Measurements from ENCODE around the gene STYXL2.

Gene STYXL2

GRCh38 chr1:167104256-167104633 is 10.4 kb downstream of the STYXL2 start:
- TF ChIP-seq YY1 (IDR thresholded peaks at IDR 0.05; ENCODE audit: low read depth) (no peak), TEAD4 (IDR thresholded peaks at IDR 0.05) (no peak), FOXM1 (IDR thresholded peaks at IDR 0.05; ENCODE audit: borderline replicate concordance, low read depth) (no peak), USF1 (IDR thresholded peaks at IDR 0.05) (no peak), NFIC (IDR thresholded peaks at IDR 0.05) (no peak), ZBTB7A (IDR thresholded peaks at IDR 0.05; ENCODE audit: low read depth) (no peak), CREB1 (IDR thresholded peaks at IDR 0.05; ENCODE audit: low read depth) (no peak), TAF1 (IDR thresholded peaks at IDR 0.05; ENCODE audit: low read depth) (no peak), CEBPB (IDR thresholded peaks at IDR 0.05) (no peak), MAX (IDR thresholded peaks at IDR 0.05) (no peak), EP300 (IDR thresholded peaks at IDR 0.05; ENCODE audit: borderline replicate concordance) (no peak), EGR1 (IDR thresholded peaks at IDR 0.05) (no peak), TCF12 (IDR thresholded peaks at IDR 0.05; ENCODE audit: low read depth) (no peak), REST (IDR thresholded peaks at IDR 0.05; ENCODE audit: low read depth) (no peak), RAD21 (IDR thresholded peaks at IDR 0.05; ENCODE audit: low read depth) (no peak)

GRCh38 chr1:167105271-167106118 is 11.6 kb downstream of the STYXL2 start:
- TF ChIP-seq MAX (IDR thresholded peaks at IDR 0.05) (no peak), YY1 (IDR thresholded peaks at IDR 0.05; ENCODE audit: low read depth) (no peak), EP300 (IDR thresholded peaks at IDR 0.05; ENCODE audit: borderline replicate concordance) (no peak), CREB1 (IDR thresholded peaks at IDR 0.05; ENCODE audit: low read depth) (no peak), TEAD4 (IDR thresholded peaks at IDR 0.05) (no peak), FOXM1 (IDR thresholded peaks at IDR 0.05; ENCODE audit: borderline replicate concordance, low read depth) (no peak), TAF1 (IDR thresholded peaks at IDR 0.05; ENCODE audit: low read depth) (no peak), CEBPB (IDR thresholded peaks at IDR 0.05) (no peak), NFIC (IDR thresholded peaks at IDR 0.05) (no peak), ZBTB7A (IDR thresholded peaks at IDR 0.05; ENCODE audit: low read depth) (no peak), TCF12 (IDR thresholded peaks at IDR 0.05; ENCODE audit: low read depth) (no peak), USF1 (IDR thresholded peaks at IDR 0.05) (no peak), RAD21 (IDR thresholded peaks at IDR 0.05; ENCODE audit: low read depth) (no peak), EGR1 (IDR thresholded peaks at IDR 0.05) (no peak), REST (IDR thresholded peaks at IDR 0.05; ENCODE audit: low read depth) (no peak)

GRCh38 chr1:167106119-167106461 is 12.2 kb downstream of the STYXL2 start:
- TF ChIP-seq ZBTB7A (IDR thresholded peaks at IDR 0.05; ENCODE audit: low read depth): no peak
- TF ChIP-seq EGR1 (IDR thresholded peaks at IDR 0.05): no peak
- TF ChIP-seq CREB1 (IDR thresholded peaks at IDR 0.05; ENCODE audit: low read depth): no peak
- no peak for TF ChIP-seq TAF1 (IDR thresholded peaks at IDR 0.05; ENCODE audit: low read depth)
- TF ChIP-seq FOXM1 (IDR thresholded peaks at IDR 0.05; ENCODE audit: borderline replicate concordance, low read depth): no peak
- TF ChIP-seq RAD21 (IDR thresholded peaks at IDR 0.05; ENCODE audit: low read depth): no peak
- no peak for TF ChIP-seq TCF12 (IDR thresholded peaks at IDR 0.05; ENCODE audit: low read depth)
- TF ChIP-seq USF1 (IDR thresholded peaks at IDR 0.05): no peak
- no peak for TF ChIP-seq TEAD4 (IDR thresholded peaks at IDR 0.05)

GRCh38 chr1:167107456-167107855 is 13.6 kb downstream of the STYXL2 start:
- TF ChIP-seq FOXM1 (IDR thresholded peaks at IDR 0.05; ENCODE audit: borderline replicate concordance, low read depth): no peak
- no peak for TF ChIP-seq CEBPB (IDR thresholded peaks at IDR 0.05)
- no peak for TF ChIP-seq EP300 (IDR thresholded peaks at IDR 0.05; ENCODE audit: borderline replicate concordance)
- no peak for TF ChIP-seq TEAD4 (IDR thresholded peaks at IDR 0.05)
- no peak for TF ChIP-seq USF1 (IDR thresholded peaks at IDR 0.05)
- TF ChIP-seq RAD21 (IDR thresholded peaks at IDR 0.05; ENCODE audit: low read depth): no peak
- TF ChIP-seq NFIC (IDR thresholded peaks at IDR 0.05): no peak
- no peak for TF ChIP-seq ZBTB7A (IDR thresholded peaks at IDR 0.05; ENCODE audit: low read depth)
- TF ChIP-seq REST (IDR thresholded peaks at IDR 0.05; ENCODE audit: low read depth): no peak
- TF ChIP-seq EGR1 (IDR thresholded peaks at IDR 0.05): no peak
- no peak for TF ChIP-seq YY1 (IDR thresholded peaks at IDR 0.05; ENCODE audit: low read depth)
- TF ChIP-seq TCF12 (IDR thresholded peaks at IDR 0.05; ENCODE audit: low read depth): no peak
- TF ChIP-seq CREB1 (IDR thresholded peaks at IDR 0.05; ENCODE audit: low read depth): no peak
- TF ChIP-seq MAX (IDR thresholded peaks at IDR 0.05): no peak
- TF ChIP-seq TAF1 (IDR thresholded peaks at IDR 0.05; ENCODE audit: low read depth): no peak
